H1 (cell line): Measurements from ENCODE around the gene NFYA. TPM values are rescaled to one million over a fixed set of nuclear protein-coding genes. Genes with fewer than 3 reads are reported as not detected.

Experiments used
- CTCF ChIA-PET: fragments of 300-600 bp; sonication (Branson Sonifier 250); formaldehyde crosslinking; loops from one replicate; lab custom pipeline; 2021; ENCODE audit not compliant: partially characterized antibody; lab: Charles Lee
- POLR2A ChIA-PET: fragments of 300-600 bp; sonication (Branson Sonifier 250); formaldehyde crosslinking; loops from one replicate; lab custom pipeline; 2021; ENCODE audit warnings: inconsistent platforms; ENCODE audit not compliant: partially characterized antibody; lab: Charles Lee
- DNase-seq, 2 experiments: peaks; one replicate each; pipeline versions ENCODE4 v3.0.0 to v3.0.0-alpha.2; 2010 to 2022; ENCODE audit warnings: low spot score in 2 of 2, low read depth in 1 of 2, mixed read lengths in 1 of 2
- FAIRE-seq: peaks from 2 replicates; lab custom pipeline; 2011; peaks lifted over from hg19 to GRCh38; lab: Jason Lieb, UNC
- H2AFZ ChIP-seq: 2 replicates; pipeline ENCODE4 v1.8.1; 2012; ENCODE audit warnings: low read length, inconsistent platforms
- H2AK5ac ChIP-seq: 2 replicates; pipeline ENCODE4 v1.6.1; 2013; ENCODE audit warnings: low read depth, low read length
- H2BK120ac ChIP-seq: replicated peaks from 2 replicates; pipeline ENCODE3; 2013; ENCODE audit warnings: low read depth, low read length, inconsistent platforms
- H2BK12ac ChIP-seq: 2 replicates; pipeline ENCODE4 v1.6.1; 2013; ENCODE audit warnings: low read depth, low read length
- H2BK15ac ChIP-seq: 2 replicates; pipeline ENCODE4 v1.6.1; 2013; ENCODE audit warnings: low read length
- H2BK20ac ChIP-seq: 2 replicates; pipeline ENCODE4 v1.6.1; 2013; ENCODE audit warnings: low read length
- H2BK5ac ChIP-seq: 2 replicates; pipeline ENCODE4 v1.6.1; 2013; ENCODE audit warnings: low read depth, low read length
- H3K14ac ChIP-seq: 2 replicates; pipeline ENCODE4 v1.6.1; 2013; ENCODE audit warnings: inconsistent platforms; ENCODE audit not compliant: insufficient read length
- H3K18ac ChIP-seq: 2 replicates; pipeline ENCODE4 v1.6.1; 2013; ENCODE audit warnings: low read length; ENCODE audit errors: extremely low read depth
- H3K23ac ChIP-seq: 2 replicates; pipeline ENCODE4 v1.6.1; 2013; ENCODE audit warnings: inconsistent platforms; ENCODE audit not compliant: insufficient read length
- H3K23me2 ChIP-seq: 2 replicates; pipeline ENCODE4 v1.6.1; 2013; ENCODE audit warnings: low read depth, low read length
- H3K27ac ChIP-seq: 2 replicates; pipeline ENCODE4 v1.6.1; 2011; ENCODE audit warnings: low read depth, low read length, inconsistent platforms
- H3K27me3 ChIP-seq, 4 experiments: replicated peaks in 1 of 4; 1 replicate in 1 of 4; 2 replicates in 3 of 4; pipeline versions ENCODE4 v1.6.1 to v1.8.1; 2011 to 2013; ENCODE audit warnings: low read length in 3 of 4, mild to moderate bottlenecking in 3 of 4, inconsistent platforms in 2 of 4, mixed read lengths in 2 of 4, moderate library complexity in 1 of 4; ENCODE audit not compliant: control insufficient read depth in 3 of 4, insufficient read depth in 3 of 4; ENCODE audit errors: extremely low read depth in 1 of 4
- H3K36me3 ChIP-seq, 4 experiments: 2 replicates each; pipeline versions ENCODE4 v1.6.1 to v1.8.1; 2011 to 2013; ENCODE audit warnings: mild to moderate bottlenecking in 4 of 4, low read length in 3 of 4, moderate library complexity in 2 of 4, control low read depth in 1 of 4, inconsistent platforms in 1 of 4; ENCODE audit not compliant: insufficient read depth in 4 of 4, control insufficient read depth in 2 of 4
- H3K4ac ChIP-seq: replicated peaks from 2 replicates; pipeline ENCODE3; 2013; ENCODE audit warnings: low read length, low read depth, mixed read lengths, inconsistent platforms; ENCODE audit not compliant: insufficient read length
- H3K4me1 ChIP-seq, 4 experiments: replicated peaks in 1 of 4; 1 replicate in 1 of 4; 2 replicates in 3 of 4; pipeline versions ENCODE4 v1.6.1 to v1.8.1; 2011 to 2013; ENCODE audit warnings: low read length in 3 of 4, inconsistent platforms in 2 of 4, mixed read lengths in 1 of 4; ENCODE audit not compliant: insufficient read depth in 4 of 4, control insufficient read depth in 3 of 4
- H3K4me2 ChIP-seq, 2 experiments: 2 replicates each; pipeline versions ENCODE4 v1.6.1 to v1.8.1; 2011 to 2013; ENCODE audit warnings: low read depth in 2 of 2, low read length in 2 of 2, control low read depth in 1 of 2, inconsistent platforms in 1 of 2, mild to moderate bottlenecking in 1 of 2; ENCODE audit not compliant: insufficient read depth in 1 of 2
- H3K4me3 ChIP-seq, 4 experiments: fragments of 200-600, 300-600 bp in 1 of 4; sonication (generic), shearing (Covaris generic), sonication (Bioruptor Twin) in 1 of 4; 2 replicates each; pipeline versions ENCODE4 v1.5.1 to v1.8.1; 2011 to 2016; ENCODE audit warnings: low read length in 4 of 4, low read depth in 3 of 4, control low read depth in 2 of 4, inconsistent platforms in 2 of 4, mild to moderate bottlenecking in 2 of 4, mixed read lengths in 1 of 4, moderate library complexity in 1 of 4; ENCODE audit not compliant: insufficient read depth in 2 of 4; ENCODE audit errors: extremely low read depth in 1 of 4
- H3K56ac ChIP-seq: replicated peaks from 2 replicates; pipeline ENCODE3; 2013; ENCODE audit warnings: low read depth, mild to moderate bottlenecking, mixed read lengths, low read length, inconsistent platforms; ENCODE audit not compliant: insufficient read length
- H3K79me1 ChIP-seq: 2 replicates; pipeline ENCODE4 v1.6.1; 2013; ENCODE audit warnings: low read depth, low read length, control low read depth
- H3K79me2 ChIP-seq, 2 experiments: 2 replicates each; pipeline versions ENCODE4 v1.6.1 to v1.8.1; 2012 to 2013; ENCODE audit warnings: low read length in 2 of 2, mild to moderate bottlenecking in 2 of 2, inconsistent platforms in 1 of 2; ENCODE audit not compliant: insufficient read depth in 2 of 2, control insufficient read depth in 1 of 2
- H3K9ac ChIP-seq, 4 experiments: replicated peaks in 1 of 4; 1 replicate in 1 of 4; 2 replicates in 3 of 4; pipeline versions ENCODE4 v1.6.1 to v1.8.1; 2011 to 2013; ENCODE audit warnings: low read depth in 3 of 4, low read length in 3 of 4, control low read depth in 2 of 4, mild to moderate bottlenecking in 2 of 4, moderate library complexity in 2 of 4, inconsistent platforms in 1 of 4; ENCODE audit errors: extremely low read depth in 1 of 4
- H3K9me3 ChIP-seq, 2 experiments: 2 replicates each; pipeline versions ENCODE4 v1.6.1 to v1.8.1; 2012 to 2013; ENCODE audit warnings: mild to moderate bottlenecking in 2 of 2, moderate library complexity in 2 of 2, control low read depth in 1 of 2, inconsistent platforms in 1 of 2, low read depth in 1 of 2, low read length in 1 of 2, mixed read lengths in 1 of 2; ENCODE audit not compliant: insufficient read depth in 2 of 2
- H4K20me1 ChIP-seq, 2 experiments: replicated peaks in 1 of 2; 2 replicates each; pipeline versions ENCODE3 to v1.8.1; 2011 to 2013; ENCODE audit warnings: inconsistent platforms in 2 of 2, low read length in 2 of 2, mild to moderate bottlenecking in 1 of 2; ENCODE audit not compliant: insufficient read depth in 2 of 2, control insufficient read depth in 1 of 2
- H4K5ac ChIP-seq: 2 replicates; pipeline ENCODE4 v1.6.1; 2013; ENCODE audit warnings: low read length, low read depth, mixed read lengths, inconsistent platforms; ENCODE audit not compliant: insufficient read length
- H4K8ac ChIP-seq: 2 replicates; pipeline ENCODE4 v1.8.0; 2013; ENCODE audit warnings: mild to moderate bottlenecking, moderate library complexity, low read length, inconsistent platforms; ENCODE audit not compliant: insufficient read depth; ENCODE audit errors: extremely low read depth
- H4K91ac ChIP-seq: replicated peaks from 2 replicates; pipeline ENCODE3; 2013; ENCODE audit warnings: low read length, mixed read lengths, inconsistent platforms; ENCODE audit not compliant: insufficient read length
- ATF3 ChIP-seq: IDR thresholded peaks from 2 replicates; pipeline ENCODE4 v1.6.1; 2011; ENCODE audit warnings: low read depth, mild to moderate bottlenecking, low read length; ENCODE audit not compliant: insufficient read depth
- BACH1 ChIP-seq: IDR thresholded peaks from 2 replicates; pipeline ENCODE4 v1.6.1; 2012; ENCODE audit warnings: low read length, improper control_type of control experiment
- BCL11A ChIP-seq, 2 experiments: IDR thresholded peaks; one replicate each; pipeline ENCODE4 v1.6.1; 2011; ENCODE audit warnings: low read depth in 2 of 2, low read length in 2 of 2, mild to moderate bottlenecking in 2 of 2
- BRCA1 ChIP-seq: IDR thresholded peaks from 2 replicates; pipeline ENCODE4 v1.6.1; 2012; ENCODE audit warnings: low read depth, low read length, improper control_type of control experiment
- CBX5 ChIP-seq: fragments of 300-800, 300-1000 bp; sonication (generic); IDR thresholded peaks from 2 replicates; pipeline ENCODE4 v1.7.1; 2016; ENCODE audit warnings: antibody characterized with exemption, low read length, low read depth
- CBX8 ChIP-seq: fragments of 300-800, 300-1000 bp; sonication (generic); IDR thresholded peaks from 2 replicates; pipeline ENCODE4 v1.7.1; 2016; ENCODE audit warnings: low read depth, low read length, borderline replicate concordance
- KDM5A ChIP-seq: fragments of 200-600 bp; IDR thresholded peaks from 2 replicates; pipeline ENCODE4 v1.7.1; 2012; ENCODE audit warnings: mild to moderate bottlenecking, low read length, inconsistent platforms, mixed read lengths
- RAD21 ChIP-seq, 2 experiments: IDR thresholded peaks in 1 of 2; conservative IDR thresholded peaks in 1 of 2; 2 replicates each; pipeline ENCODE4 v1.6.1; 2011; ENCODE audit warnings: low read depth in 2 of 2, low read length in 2 of 2, improper control_type of control experiment in 1 of 2, inconsistent platforms in 1 of 2, mild to moderate bottlenecking in 1 of 2, moderate library complexity in 1 of 2
- RNF2 ChIP-seq: fragments of 200-900, 300-1000 bp; sonication (generic); IDR thresholded peaks from 2 replicates; pipeline ENCODE4 v1.7.1; 2016; ENCODE audit warnings: borderline replicate concordance, low read depth, mild to moderate bottlenecking, antibody characterized with exemption, low read length; ENCODE audit not compliant: poor library complexity, severe bottlenecking; ENCODE audit errors: missing control alignments
- SP2 ChIP-seq: IDR thresholded peaks from 2 replicates; pipeline ENCODE4 v1.6.1; 2012; ENCODE audit warnings: mild to moderate bottlenecking, low read length, inconsistent platforms
- WGBS, 2 experiments: shearing (Covaris generic) in 1 of 2; methylation state at CpG; one replicate each; pipeline versions ENCODE4 v1.1.6 to v1.1.7; 2013 to 2015; ENCODE audit warnings: low lambda C conversion rate in 2 of 2, mixed read lengths in 2 of 2, inconsistent platforms in 1 of 2, low coverage in 1 of 2, missing lambda C conversion rate in 1 of 2; ENCODE audit not compliant: insufficient replicate concordance in 2 of 2, insufficient coverage in 1 of 2, insufficient read length in 1 of 2; ENCODE audit errors: extremely low coverage in 1 of 2, missing lambda C conversion rate in 1 of 2; 5-methylcytosine and 5-hydroxymethylcytosine counted together
- polyA plus RNA-seq, 7 experiments: library from polyadenylated mRNA; depleted of rRNA in 3 of 7; stranded (reverse) in 5 of 7; unstranded in 2 of 7; fragments of >200 nt in 5 of 7; fragments of 200-250 nt in 2 of 7; gene quantifications; 1 replicate in 5 of 7; 2 replicates in 1 of 7; 4 replicates in 1 of 7; pipeline versions ENCODE4 v1.2.1 to v1.2.3, GENCODE V29; 2011 to 2013; ENCODE audit warnings: missing spikeins in 2 of 7, mixed read lengths in 2 of 7
- total RNA-seq: library from RNA; stranded (reverse); fragmentation: NEBNext Ultra II Directional; extraction: Animal tissue kit (Norgen Biotek cat#: 25700); gene quantifications from 2 replicates; pipeline ENCODE4 v1.2.1, GENCODE V29; 2021
- TF ChIP-seq, protein P1 (sequence below): IDR thresholded peaks from 2 replicates; pipeline ENCODE4 v1.6.1; 2011; ENCODE audit warnings: low read length, improper control_type of control experiment

The NFYA gene
- total and polyA plus RNA-seq, 2 of the 8 experiments (the other 6 are each of a cell fraction or from before 2014, with no cell fraction given), result 19.8 to 33.7 TPM

DNA sequence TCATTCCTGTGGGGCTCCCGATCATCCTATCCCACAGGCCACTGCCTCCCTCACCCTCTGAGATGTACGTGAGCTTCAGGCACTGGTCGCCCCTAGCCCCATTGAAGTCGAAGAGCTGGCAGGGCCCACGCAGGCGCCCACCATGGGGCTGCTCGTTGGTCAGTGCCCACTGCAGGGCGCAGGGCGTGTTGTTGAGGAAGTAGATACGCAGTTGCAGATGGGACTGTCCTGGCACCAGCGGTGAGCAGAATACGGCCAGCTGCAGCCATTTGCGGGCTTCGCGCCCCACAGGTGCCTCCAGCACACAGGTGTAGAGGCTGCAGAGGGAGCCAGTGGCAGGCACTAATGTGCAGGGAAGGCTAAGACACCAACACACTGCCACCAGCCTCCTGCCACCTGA, 39.9 kb upstream of the NFYA start:
- Histone ChIP-seq H2AK5ac (no peak overlapping the region), H3K4me1 (peaks cover 0 to 11% (median 3%) of the 10 kb centered on the region in 4 experiments; a peak in 6 of 7 replicates), H3K18ac (no peak overlapping the region), H4K20me1 (no peaks in the 10 kb centered on the region), H3K56ac (no peak overlapping the region), H3K9me3 (no peaks in the 10 kb centered on the region), H3K36me3 (no peaks in the 10 kb centered on the region), H2BK15ac (no peak overlapping the region), H3K4me3 (no peak overlapping the region), H2BK20ac (no peak overlapping the region), H3K4ac (no peak overlapping the region), H4K91ac (no peak overlapping the region), H3K27me3 (no peaks in the 10 kb centered on the region; a peak in 2 of 7 replicates), H2AFZ (no peak overlapping the region), H3K14ac (no peak overlapping the region), H3K79me1 (no peaks in the 10 kb centered on the region), H3K79me2 (no peaks in the 10 kb centered on the region), H4K5ac (no peak overlapping the region), H3K9ac (no peak overlapping the region), H4K8ac (no peak overlapping the region; the same call in 1 of the 2 replicates), H2BK5ac (no peak overlapping the region), H3K4me2 (no peak overlapping the region), H3K23ac (no peak overlapping the region), H2BK120ac (no peak overlapping the region), H2BK12ac (no peak overlapping the region), H3K27ac (no peak overlapping the region), H3K23me2 (peaks cover under 1% of the 10 kb centered on the region; the same call in 1 of the 2 replicates)
- CTCF ChIA-PET, result interaction anchor here (1.6 to 11.8 kb wide), 4 partner anchors 8 to 141 kb away, joined by 3 to 199 read pairs (median 26); partner anchors contain the start of gene APOBEC2
- WGBS, 2 experiments, result 95% methylated on average over 14 of the region's 15 CpGs; no CpG with 5 or more reads in 1 of the 2 experiments
- FAIRE-seq (no peak), DNase-seq (no peak)
- POLR2A ChIA-PET, result no interaction called here
- no peak for TF ChIP-seq KDM5A
- TF ChIP-seq BCL11A (IDR thresholded peaks at IDR 0.05; ENCODE audit: low read depth in 2 of 2, low read length in 2 of 2), result no peak
- no peak for TF ChIP-seq RNF2
- no peak for TF ChIP-seq CBX5
- no peak for TF ChIP-seq ATF3
- TF ChIP-seq BACH1, result no peak
- TF ChIP-seq SP2, result no peak
- TF ChIP-seq CBX8, result no peak
- TF ChIP-seq, protein P1, sequence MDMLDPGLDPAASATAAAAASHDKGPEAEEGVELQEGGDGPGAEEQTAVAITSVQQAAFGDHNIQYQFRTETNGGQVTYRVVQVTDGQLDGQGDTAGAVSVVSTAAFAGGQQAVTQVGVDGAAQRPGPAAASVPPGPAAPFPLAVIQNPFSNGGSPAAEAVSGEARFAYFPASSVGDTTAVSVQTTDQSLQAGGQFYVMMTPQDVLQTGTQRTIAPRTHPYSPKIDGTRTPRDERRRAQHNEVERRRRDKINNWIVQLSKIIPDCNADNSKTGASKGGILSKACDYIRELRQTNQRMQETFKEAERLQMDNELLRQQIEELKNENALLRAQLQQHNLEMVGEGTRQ, result no peak
- TF ChIP-seq BRCA1, result no peak
- TF ChIP-seq RAD21 (IDR thresholded peaks at IDR 0.05 in 1 of 2, conservative IDR thresholded peaks at IDR 0.05 in 1 of 2; ENCODE audit: low read depth in 2 of 2, low read length in 2 of 2), result no peak
